LNCaP clone FGC (cell line): ENCODE results near the gene GLI3.

Experiments used
- DNase-seq: peaks from one replicate; pipeline ENCODE4 v3.0.0-alpha.2; 2011; ENCODE audit warnings: low read depth
- H3K4me3 ChIP-seq: 2 replicates; pipeline ENCODE4 v1.5.1; 2011; ENCODE audit warnings: mild to moderate bottlenecking, low read depth, low read length, control low read depth
- CTCF ChIP-seq: IDR thresholded peaks from 2 replicates; pipeline ENCODE4 v1.5.1; 2012; ENCODE audit warnings: mild to moderate bottlenecking; ENCODE audit not compliant: control insufficient read depth, insufficient read depth; ENCODE audit errors: extremely low read depth

GLI3 gene

GRCh38 chr7:42237811-42238541, 967 bp upstream of the GLI3 start:
- TF ChIP-seq CTCF, result no peak
- peak overlapping the region; percentile 71 for H3K4me3 ChIP-seq
- DNase-seq, result no peak

GRCh38 chr7:42236266-42236975, 588 bp downstream of the GLI3 start:
- H3K4me3 ChIP-seq, result peak overlapping the region; percentile 71
- TF ChIP-seq CTCF, result no peak
- no peak for DNase-seq

- no peak for DNase-seq
- peak overlapping the region; percentile 71 for H3K4me3 ChIP-seq
- no peak for TF ChIP-seq CTCF
Observed at GRCh38 chr7:42235741-42236161, 1.3 kb downstream of the GLI3 start.

- H3K4me3 ChIP-seq, result peak overlapping the region; percentile 17; the same call in 1 of the 2 replicates
- DNase-seq, result peak; percentile 75
- TF ChIP-seq CTCF, result no peak
Observed at GRCh38 chr7:42234736-42235135, 2.3 kb downstream of the GLI3 start.

GRCh38 chr7:42233695-42234331, 3.2 kb downstream of the GLI3 start:
- TF ChIP-seq CTCF, result no peak
- H3K4me3 ChIP-seq, result peak overlapping the region; percentile 10; the same call in 1 of the 2 replicates
- DNase-seq, result peak; percentile 62

GRCh38 chr7:42233171-42233570, 3.8 kb downstream of the GLI3 start:
- no peak for TF ChIP-seq CTCF
- DNase-seq, result peak; percentile 56
- H3K4me3 ChIP-seq, result peak overlapping the region; percentile 10; the same call in 1 of the 2 replicates
